Measurements from ENCODE around the gene CGB1.

Gene CGB1

GRCh38 chr19:48988860-48989259, 47.8 kb downstream of the CGB1 start:
- ATAC-seq, result no peak
- no peak for TF ChIP-seq TOX (CRISPR knock-in tag; IDR thresholded peaks at IDR 0.05; ENCODE audit: borderline replicate concordance)

GRCh38 chr19:48988286-48988685, 48.4 kb downstream of the CGB1 start:
- TF ChIP-seq ISL1 (CRISPR knock-in tag; IDR thresholded peaks at IDR 0.05) (no peak), ZFP30 (CRISPR knock-in tag; IDR thresholded peaks at IDR 0.05) (no peak), ESRRG (CRISPR knock-in tag; IDR thresholded peaks at IDR 0.05) (no peak)
- ATAC-seq, result no peak

GRCh38 chr19:48987323-48987722, 49.4 kb downstream of the CGB1 start:
- TF ChIP-seq GLIS3 (CRISPR knock-in tag; IDR thresholded peaks at IDR 0.05) (no peak), ZC3H10 (CRISPR knock-in tag; IDR thresholded peaks at IDR 0.05) (no peak), CREB5 (CRISPR knock-in tag; IDR thresholded peaks at IDR 0.05; ENCODE audit: low read depth) (no peak), POU6F1 (CRISPR knock-in tag; IDR thresholded peaks at IDR 0.05; ENCODE audit: borderline replicate concordance, low read depth) (no peak), BACH2 (CRISPR knock-in tag; IDR thresholded peaks at IDR 0.05; ENCODE audit: borderline replicate concordance) (no peak), ZNF70 (CRISPR knock-in tag; IDR thresholded peaks at IDR 0.05) (no peak), ZNF565 (CRISPR knock-in tag; conservative IDR thresholded peaks at IDR 0.05; ENCODE audit: low read depth) (no peak), TCF4 (CRISPR knock-in tag; IDR thresholded peaks at IDR 0.05; ENCODE audit: borderline replicate concordance) (no peak), SNAI2 (CRISPR knock-in tag; IDR thresholded peaks at IDR 0.05) (no peak), ARNTL (CRISPR knock-in tag; IDR thresholded peaks at IDR 0.05; ENCODE audit: borderline replicate concordance, low read depth) (no peak)
- ATAC-seq, result no peak

- TF ChIP-seq POU6F1 (CRISPR knock-in tag; IDR thresholded peaks at IDR 0.05; ENCODE audit: borderline replicate concordance, low read depth), result no peak
- TF ChIP-seq PATZ1 (CRISPR knock-in tag; IDR thresholded peaks at IDR 0.05; ENCODE audit: borderline replicate concordance), result no peak
- no peak for TF ChIP-seq CSRNP3 (CRISPR knock-in tag; IDR thresholded peaks at IDR 0.05)
- no peak for TF ChIP-seq ZFP30 (CRISPR knock-in tag; IDR thresholded peaks at IDR 0.05)
- no peak for ATAC-seq
Observed at GRCh38 chr19:48986211-48986610, 50.5 kb downstream of the CGB1 start.

- TF ChIP-seq RARB (CRISPR knock-in tag; IDR thresholded peaks at IDR 0.05) (no peak), TSHZ2 (CRISPR knock-in tag; IDR thresholded peaks at IDR 0.05) (no peak), ZFP30 (CRISPR knock-in tag; IDR thresholded peaks at IDR 0.05) (no peak), ARNTL (CRISPR knock-in tag; IDR thresholded peaks at IDR 0.05; ENCODE audit: borderline replicate concordance, low read depth) (no peak), ZNF70 (CRISPR knock-in tag; IDR thresholded peaks at IDR 0.05) (no peak), ISL1 (CRISPR knock-in tag; IDR thresholded peaks at IDR 0.05) (no peak), ZC3H10 (CRISPR knock-in tag; IDR thresholded peaks at IDR 0.05) (no peak), POU6F1 (CRISPR knock-in tag; IDR thresholded peaks at IDR 0.05; ENCODE audit: borderline replicate concordance, low read depth) (no peak), CSRNP3 (CRISPR knock-in tag; IDR thresholded peaks at IDR 0.05) (no peak), PPARA (CRISPR knock-in tag; IDR thresholded peaks at IDR 0.05; ENCODE audit: borderline replicate concordance) (no peak), ZNF565 (CRISPR knock-in tag; conservative IDR thresholded peaks at IDR 0.05; ENCODE audit: low read depth) (no peak), OSR1 (CRISPR knock-in tag; IDR thresholded peaks at IDR 0.05) (no peak)
- no peak for ATAC-seq
Observed at GRCh38 chr19:48985711-48986110, 51.0 kb downstream of the CGB1 start.
